K562 (cell line): ENCODE data around the gene LUC7L. TPM values are rescaled to one million over a fixed set of nuclear protein-coding genes. Genes with fewer than 3 reads are reported as not detected.

Experiments used
- ATAC-seq: fragments of 200-7000 bp; cut with Tn5 transposase; 3 replicates; pipeline ENCODE4 v1.9.1; 2020; ENCODE audit warnings: moderate library complexity
- BruUV-seq: library from RNA; stranded (reverse); fragments of 400-500 nt; replicated peaks from 2 replicates; lab custom pipeline; 2021; lab: Mats Ljungman, UMichigan
- CTCF ChIA-PET: fragments of 300-600 bp; formaldehyde crosslinking; extraction: SDS; loops from one replicate; lab custom pipeline; 2021; ENCODE audit warnings: low intra/inter-chr PET ratio; lab: Yijun Ruan, JAX
- POLR2A ChIA-PET: fragments of 300-600, 350-650 bp; sonication (Branson Sonifier 250); formaldehyde crosslinking; extraction: SDS; loops from one replicate; lab custom pipeline; 2021; ENCODE audit warnings: antibody characterized with exemption, inconsistent platforms; lab: Yijun Ruan, JAX
- DNase-seq, 4 experiments: peaks; one replicate each; pipeline versions ENCODE4 v3.0.0 to v3.0.0-alpha.2; 2011 to 2018; ENCODE audit warnings: low spot score in 3 of 4, mixed read lengths in 3 of 4; ENCODE audit errors: extremely low read depth in 1 of 4
- FAIRE-seq: peaks from 2 replicates; lab custom pipeline; 2011; peaks lifted over from hg19 to GRCh38; lab: Jason Lieb, UNC
- H2AFZ ChIP-seq: 2 replicates; pipeline ENCODE4 v1.6.0; 2011; ENCODE audit warnings: low read depth, low read length, control low read depth, inconsistent platforms
- H3K27ac ChIP-seq: fragments of 200-600 bp; 3 replicates; pipeline ENCODE4 v1.8.0; 2011; ENCODE audit warnings: low read depth, mild to moderate bottlenecking, control low read depth, inconsistent platforms, low read length, moderate library complexity, mixed read lengths; ENCODE audit errors: extremely low read depth
- H3K27me3 ChIP-seq, 2 experiments: fragments of 300-600 bp in 1 of 2; 2 replicates in 1 of 2; 3 replicates in 1 of 2; pipeline versions ENCODE4 v1.6.0 to v1.8.0; 2011; ENCODE audit warnings: inconsistent platforms in 2 of 2, low read length in 2 of 2, mild to moderate bottlenecking in 1 of 2, mixed read lengths in 1 of 2, moderate library complexity in 1 of 2; ENCODE audit not compliant: control insufficient read depth in 2 of 2, insufficient read depth in 2 of 2
- H3K36me3 ChIP-seq: fragments of 300-600 bp; 3 replicates; pipeline ENCODE4 v1.8.0; 2011; ENCODE audit warnings: mild to moderate bottlenecking, low read length, inconsistent platforms; ENCODE audit not compliant: control insufficient read depth, insufficient read depth
- H3K4me1 ChIP-seq, 2 experiments: fragments of 200-600 bp in 1 of 2; replicated peaks in 1 of 2; 2 replicates in 1 of 2; 3 replicates in 1 of 2; pipeline versions ENCODE4 v1.5.1 to v1.8.0; 2011; ENCODE audit warnings: inconsistent platforms in 2 of 2, low read length in 2 of 2, mild to moderate bottlenecking in 1 of 2, mixed read lengths in 1 of 2, moderate library complexity in 1 of 2; ENCODE audit not compliant: control insufficient read depth in 2 of 2, insufficient read depth in 2 of 2
- H3K4me2 ChIP-seq: 2 replicates; pipeline ENCODE4 v1.6.1; 2011; ENCODE audit warnings: low read length, control low read depth, inconsistent platforms, mixed read lengths; ENCODE audit not compliant: insufficient read depth
- H3K4me3 ChIP-seq: fragments of 200-600 bp; sonication (generic), shearing (Covaris generic); 2 replicates; pipeline ENCODE4 v1.5.1; 2016; ENCODE audit warnings: control low read depth, inconsistent platforms
- H3K79me2 ChIP-seq: fragments of 200-600 bp; 3 replicates; pipeline ENCODE4 v1.8.0; 2011; ENCODE audit warnings: low read length, inconsistent platforms; ENCODE audit not compliant: control insufficient read depth, insufficient read depth
- H3K9ac ChIP-seq, 2 experiments: 2 replicates each; pipeline versions ENCODE4 v1.6.0 to v1.6.1; 2011; ENCODE audit warnings: low read depth in 2 of 2, low read length in 2 of 2, control low read depth in 1 of 2, inconsistent platforms in 1 of 2, mild to moderate bottlenecking in 1 of 2, mixed read lengths in 1 of 2; ENCODE audit not compliant: insufficient read depth in 1 of 2
- H3K9me1 ChIP-seq: one replicate; pipeline ENCODE4 v1.6.0; 2011; ENCODE audit warnings: inconsistent platforms, mild to moderate bottlenecking, low read length, moderate library complexity; ENCODE audit not compliant: control insufficient read depth, insufficient read depth
- H3K9me3 ChIP-seq: replicated peaks from 2 replicates; pipeline ENCODE4 v1.5.1; 2011; ENCODE audit warnings: low read depth, low read length, inconsistent platforms; ENCODE audit not compliant: control insufficient read depth, insufficient read depth
- H4K20me1 ChIP-seq: replicated peaks from 2 replicates; pipeline ENCODE4 v1.6.1; 2011; ENCODE audit warnings: low read length, inconsistent platforms, mixed read lengths; ENCODE audit not compliant: control insufficient read depth, insufficient read depth
- CTBP1 ChIP-seq: fragments of 450-650 bp; IDR thresholded peaks from 2 replicates; pipeline ENCODE4 v1.6.1; 2016; ENCODE audit warnings: borderline replicate concordance
- E2F6 ChIP-seq, 2 experiments: IDR thresholded peaks; 2 replicates each; pipeline ENCODE4 v1.6.1; 2011; ENCODE audit warnings: borderline replicate concordance in 1 of 2, control low read depth in 1 of 2, low read depth in 1 of 2, low read length in 1 of 2, mild to moderate bottlenecking in 1 of 2, mixed read lengths in 1 of 2, moderate library complexity in 1 of 2; ENCODE audit not compliant: insufficient read depth in 1 of 2, insufficient read length in 1 of 2, poor library complexity in 1 of 2, severe bottlenecking in 1 of 2; ENCODE audit errors: extremely low read depth in 1 of 2
- E2F8 ChIP-seq: fragments of 450-650 bp; IDR thresholded peaks from 2 replicates; pipeline ENCODE4 v1.7.1; 2018; ENCODE audit warnings: mild to moderate bottlenecking, low read depth; ENCODE audit not compliant: partially characterized antibody
- L3MBTL2 ChIP-seq: fragments of 450-650 bp; IDR thresholded peaks from 2 replicates; pipeline ENCODE4 v1.6.1; 2016; ENCODE audit warnings: mild to moderate bottlenecking, moderate library complexity
- MAX ChIP-seq: sonication (generic); formaldehyde crosslinking; IDR thresholded peaks from 2 replicates; pipeline ENCODE4 v1.9.0; 2022; ENCODE audit warnings: mild to moderate bottlenecking, missing genetic modification reagents
- ZNF133 ChIP-seq: fragments of 250-450 bp; sonication (Bioruptor Pico); IDR thresholded peaks from 2 replicates; pipeline ENCODE4 v1.4.0; 2020; ENCODE audit warnings: mild to moderate bottlenecking
- ZNF445 ChIP-seq: fragments of 250-450 bp; sonication (Bioruptor Pico); IDR thresholded peaks from 2 replicates; pipeline ENCODE4 v1.4.0; 2020; ENCODE audit warnings: low read depth, mild to moderate bottlenecking, moderate library complexity
- WGBS: fragments of 100-300 bp; shearing (Covaris generic); methylation state at CpG from one replicate; pipeline ENCODE4 v1.1.6; 2016; ENCODE audit warnings: low coverage, mixed read lengths; ENCODE audit not compliant: insufficient coverage; ENCODE audit errors: missing lambda C conversion rate; 5-methylcytosine and 5-hydroxymethylcytosine counted together
- in situ Hi-C: fragments of 300-500 bp; cut with MboI; formaldehyde crosslinking; loops from 4 replicates; pipeline ENCODE4 v1.15.0; 2018; ENCODE audit warnings: inconsistent platforms, mixed read lengths
- intact Hi-C: fragments of 100-400 bp; cut with micrococcal nuclease; formaldehyde crosslinking; loops from 2 replicates; pipeline ENCODE4 v1.14.2; 2022
- polyA plus RNA-seq, 8 experiments: library from polyadenylated mRNA; depleted of rRNA in 4 of 8; stranded (reverse) in 5 of 8; unstranded in 3 of 8; fragments of >200 nt; fragmentation: Nextera tagmentation in 2 of 8; fragmentation: Illumina TruSeq in 1 of 8; extraction: Ambion mirVana in 2 of 8; extraction: Trizol in 1 of 8; gene quantifications; 2 replicates each; pipeline versions ENCODE4 v1.2.1 to v1.2.3, GENCODE V29; 2011 to 2014; ENCODE audit warnings: inconsistent platforms in 1 of 8, missing spikeins in 1 of 8
- total RNA-seq, 7 experiments: library from RNA; depleted of rRNA in 6 of 7; stranded (reverse); fragments of >200 nt in 6 of 7; fragmentation: Illumina TruSeq in 2 of 7; extraction: Trizol in 2 of 7; gene quantifications; 2 replicates each; pipeline versions ENCODE4 v1.2.1 to v1.2.3, GENCODE V29; 2011 to 2021; ENCODE audit warnings: low replicate concordance in 1 of 7
- TF ChIP-seq, protein P1 (sequence below): fragments of 250-450 bp; sonication (Bioruptor Pico); IDR thresholded peaks from 2 replicates; pipeline ENCODE4 v1.5.0; 2021; ENCODE audit warnings: mild to moderate bottlenecking, moderate library complexity

LUC7L gene
- total and polyA plus RNA-seq, 9 of the 15 experiments (the other 6 are each of a cell fraction or from before 2014, with no cell fraction given), result 1.7 to 93.3 (median 59.5) TPM

GRCh38 chr16:259814-260253 is 30.6 kb upstream of the LUC7L start:
- no peak overlapping the region for H3K27ac ChIP-seq
- intact Hi-C loops, result no loop called here
- no peak overlapping the region for H3K4me2 ChIP-seq
- ChIA-PET POLR2A (interaction anchor here (0.9 kb wide), 1 partner anchor 11 kb away, joined by 4 read pairs; no protein-coding TSS in a partner anchor), CTCF (no interaction called here)
- peak; percentile 41 for ATAC-seq
- no peak for DNase-seq
- no peak for FAIRE-seq
- H3K79me2 ChIP-seq, result no peaks in the 10 kb centered on the region
- H3K9me3 ChIP-seq, result no peaks in the 10 kb centered on the region
- H3K4me3 ChIP-seq, result no peak overlapping the region
- in situ Hi-C loops, result no loop called here
- H3K36me3 ChIP-seq, result peaks cover 27% of the 10 kb centered on the region; the same call in 2 of the 3 replicates
- WGBS, result 74% methylated on average over 6 of the region's 13 CpGs
- no peaks in the 10 kb centered on the region for H4K20me1 ChIP-seq
- no peak overlapping the region for H2AFZ ChIP-seq
- H3K27me3 ChIP-seq, result no peaks in the 10 kb centered on the region
- H3K9me1 ChIP-seq, result peaks cover 4% of the 10 kb centered on the region
- no TSS peak for BruUV-seq
- H3K4me1 ChIP-seq, result peaks cover 13 to 47% of the 10 kb centered on the region in 2 experiments; a peak in 4 of 5 replicates
- H3K9ac ChIP-seq, result peak overlapping the region in 1 of 2 experiments; percentile 77; a peak in 2 of 4 replicates
- TF ChIP-seq CTBP1 (no peak), MAX (CRISPR knock-in tag) (0 out of 2 replicates have a peak, but pooled peaks have one; percentile 41), E2F8 (no peak), E2F6 (IDR thresholded peaks at IDR 0.05; ENCODE audit: borderline replicate concordance in 1 of 2, extremely low read depth in 1 of 2, insufficient read depth in 1 of 2, insufficient read length in 1 of 2, low read depth in 1 of 2, low read length in 1 of 2, poor library complexity in 1 of 2, severe bottlenecking in 1 of 2) (peak in 1 of 2 experiments; percentile 74), ZNF133 (CRISPR knock-in tag) (no peak), ZNF445 (CRISPR knock-in tag) (no peak), L3MBTL2 (peak; percentile 27; the same call in 1 of the 2 replicates)
- TF ChIP-seq, protein P1, sequence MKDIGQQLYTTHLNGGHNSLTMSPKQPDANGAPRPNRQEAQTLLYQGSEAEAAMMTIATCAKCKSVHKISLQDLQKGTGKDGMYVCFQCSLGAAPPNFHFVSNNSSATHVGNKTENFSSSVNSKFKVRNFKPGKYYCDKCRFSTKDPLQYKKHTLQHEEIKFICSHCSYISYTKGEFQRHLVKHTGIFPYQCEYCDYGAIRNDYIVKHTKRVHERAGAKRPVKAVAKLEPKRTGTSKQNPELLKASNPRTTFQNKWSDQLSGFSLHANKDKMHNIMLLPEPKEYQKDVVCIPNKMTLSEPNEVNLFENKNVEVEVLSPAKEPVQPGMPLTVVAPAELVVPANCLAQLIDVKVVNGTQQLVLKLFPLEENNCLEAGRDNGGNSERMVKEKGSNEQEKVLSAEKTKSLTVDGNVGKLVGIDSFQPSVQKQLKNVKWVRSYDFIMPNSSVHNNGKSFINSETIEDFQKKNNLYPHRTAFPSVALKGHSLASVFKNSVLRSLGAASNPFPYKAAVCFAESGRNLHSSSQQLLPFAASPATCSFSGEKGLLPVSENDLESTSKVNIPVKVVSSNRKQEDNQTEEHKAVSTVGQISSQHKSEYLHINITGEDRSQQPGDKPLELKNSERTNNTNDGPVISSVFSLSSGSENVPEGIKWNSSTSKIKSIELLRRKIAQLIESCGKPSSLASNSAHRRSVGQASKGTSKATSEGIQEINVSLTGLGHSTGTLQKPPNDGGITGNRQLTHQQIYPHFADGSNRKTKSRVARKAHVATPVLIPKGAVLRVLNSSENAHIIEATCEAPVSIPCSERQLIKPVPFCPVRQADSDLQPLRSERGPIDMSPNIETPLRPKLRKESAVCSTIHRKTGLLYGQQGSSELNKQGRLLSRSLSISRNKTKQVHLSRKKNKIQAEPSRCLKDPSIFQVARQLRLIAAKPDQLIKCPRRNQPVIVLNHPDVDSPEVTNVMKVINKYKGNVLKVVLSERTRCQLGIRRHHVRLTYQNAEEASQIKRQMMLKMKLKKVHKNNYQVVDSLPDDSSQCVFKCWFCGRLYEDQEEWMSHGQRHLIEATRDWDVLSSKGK, result no peak
